Lung microvascular endothelial cell (primary cell): ENCODE measurements around the gene SLC2A10. TPM values are rescaled to one million over a fixed set of nuclear protein-coding genes. Genes with fewer than 3 reads are reported as not detected.

Experiments used
- DNase-seq, 2 donors: peaks; one replicate each; pipeline versions ENCODE4 v3.0.0 to v3.0.0-alpha.2; 2010; ENCODE audit warnings: low read depth in 2 of 2
- total RNA-seq: library from RNA; depleted of rRNA; stranded (reverse); fragments of >200 nt; gene quantifications from 2 replicates; pipeline ENCODE4 v1.2.1, GENCODE V29; 2014

The SLC2A10 gene
- total RNA-seq, 1 donor from 2014 or later: 9.5 TPM

- no peak for DNase-seq
Measured at GRCh38 chr20:46682063-46682821, 27.2 kb upstream of the SLC2A10 start.

GRCh38 chr20:46683011-46683667 is 26.3 kb upstream of the SLC2A10 start:
- DNase-seq: peak; percentile 13 to 62

- DNase-seq: no peak
Measured at GRCh38 chr20:46683668-46683938, 25.8 kb upstream of the SLC2A10 start.

GRCh38 chr20:46683939-46684750 is 25.3 kb upstream of the SLC2A10 start:
- no peak for DNase-seq

- peak in 1 of 2 donors; percentile 32 for DNase-seq
Measured at GRCh38 chr20:46688151-46689081, 21.0 kb upstream of the SLC2A10 start.

GRCh38 chr20:46689082-46689753 is 20.2 kb upstream of the SLC2A10 start, which contains the start of gene TP53RK:
Gene TP53RK (minus strand): TSS chr20:46689444. CDS start chr20:46689414, 30 bp downstream.
- peak; percentile 62 to 100 for DNase-seq

- DNase-seq: no peak
Measured at GRCh38 chr20:46689754-46690085, 19.7 kb upstream of the SLC2A10 start.

- DNase-seq: peak; percentile 10 to 53
Measured at GRCh38 chr20:46690219-46691106, 19.0 kb upstream of the SLC2A10 start.

- no peak for DNase-seq
Measured at GRCh38 chr20:46691196-46691595, 18.3 kb upstream of the SLC2A10 start.

GRCh38 chr20:46694484-46694883 is 15.0 kb upstream of the SLC2A10 start:
- DNase-seq: peak; percentile 53 to 71

GRCh38 chr20:46695892-46696291 is 13.6 kb upstream of the SLC2A10 start:
- DNase-seq: no peak

GRCh38 chr20:46696791-46697279 is 12.6 kb upstream of the SLC2A10 start:
- no peak for DNase-seq

GRCh38 chr20:46698788-46699187 is 10.7 kb upstream of the SLC2A10 start:
- no peak for DNase-seq

- DNase-seq: peak; percentile 40 to 46
Measured at GRCh38 chr20:46699651-46700359, 9.6 kb upstream of the SLC2A10 start.

- DNase-seq: no peak
Measured at GRCh38 chr20:46700481-46700880, 9.0 kb upstream of the SLC2A10 start.

GRCh38 chr20:46701057-46701456 is 8.4 kb upstream of the SLC2A10 start:
- no peak for DNase-seq

- no peak for DNase-seq
Measured at GRCh38 chr20:46701556-46701955, 7.9 kb upstream of the SLC2A10 start.

- no peak for DNase-seq
Measured at GRCh38 chr20:46701986-46702385, 7.5 kb upstream of the SLC2A10 start.
